Breast epithelium (tissue), 4 donors: ENCODE measurements around the gene PDZD2. TPM values are rescaled to one million over a fixed set of nuclear protein-coding genes. Genes with fewer than 3 reads are reported as not detected.

Source experiments
- DNase-seq, 2 donors: peaks; one replicate each; pipeline ENCODE4 v3.0.0-alpha.2; 2019; ENCODE audit warnings: low spot score in 2 of 2
- H3K27ac ChIP-seq, 2 donors: fragments of 200-600 bp; sonication (generic) in 1 of 2; one replicate each; pipeline ENCODE4 v1.5.1; 2016 to 2019; ENCODE audit warnings: mild to moderate bottlenecking in 1 of 2
- H3K27me3 ChIP-seq, 2 donors: fragments of 200-600 bp; sonication (generic) in 1 of 2; one replicate each; pipeline versions ENCODE4 v1.5.1 to v1.6.0; 2017 to 2019; ENCODE audit warnings: control low read depth in 1 of 2, mild to moderate bottlenecking in 1 of 2
- H3K36me3 ChIP-seq: fragments of 200-600 bp; one replicate; pipeline ENCODE4 v1.5.1; 2019
- H3K4me1 ChIP-seq, 2 donors: fragments of 200-600 bp; sonication (generic); one replicate each; pipeline ENCODE4 v1.5.1; 2016 to 2019; ENCODE audit warnings: control low read depth in 1 of 2
- H3K4me3 ChIP-seq, 3 donors: fragments of 200-600 bp; sonication (generic); 1 replicate in 2 of 3; 2 replicates in 1 of 3; pipeline ENCODE4 v1.5.1; 2016 to 2019; ENCODE audit warnings: mild to moderate bottlenecking in 3 of 3, moderate library complexity in 2 of 3
- H3K9me3 ChIP-seq, 2 donors: fragments of 200-600 bp; sonication (generic) in 1 of 2; one replicate each; pipeline ENCODE4 v1.5.1; 2016 to 2019; ENCODE audit warnings: control low read depth in 1 of 2
- CTCF ChIP-seq, 3 donors: fragments of 450-650 bp; IDR thresholded peaks; one replicate each; pipeline ENCODE4 v1.5.1; 2016 to 2017; ENCODE audit warnings: antibody characterized with exemption in 3 of 3, mild to moderate bottlenecking in 3 of 3, moderate library complexity in 3 of 3
- POLR2A ChIP-seq: fragments of 450-650 bp; IDR thresholded peaks from one replicate; pipeline ENCODE4 v1.6.1; 2016; ENCODE audit warnings: antibody characterized with exemption, mild to moderate bottlenecking, moderate library complexity
- POLR2AphosphoS5 ChIP-seq, 3 donors: sonication (generic); formaldehyde crosslinking; IDR thresholded peaks; one replicate each; pipeline ENCODE4 v1.6.1; 2017; ENCODE audit warnings: antibody characterized with exemption in 3 of 3
- intact Hi-C: fragments of 100-400 bp; cut with DNase I; formaldehyde crosslinking; loops from one replicate; pipeline ENCODE4 v1.15.1; 2023; ENCODE audit warnings: low total_unique reads
- total RNA-seq, 3 donors: library from RNA; depleted of rRNA; stranded (reverse); fragments of >200 nt; gene quantifications; one replicate each; pipeline ENCODE4 v1.1.0, GENCODE V29; 2016

Gene PDZD2
- total RNA-seq, 3 donors from 2014 or later: 16.8 to 23.3 (median 17.7) TPM

GRCh38 chr5:31776976-31777651 is 138.2 kb downstream of the PDZD2 start:
- intact Hi-C loops: no loop called here
- H3K36me3 ChIP-seq: no peaks in the 10 kb centered on the region
- H3K9me3 ChIP-seq: no peaks in the 10 kb centered on the region
- no peaks in the 10 kb centered on the region for H3K4me1 ChIP-seq
- H3K27ac ChIP-seq: no peak overlapping the region
- no peak overlapping the region for H3K4me3 ChIP-seq
- no peaks in the 10 kb centered on the region for H3K27me3 ChIP-seq
- no peak for TF ChIP-seq POLR2AphosphoS5 (IDR thresholded peaks at IDR 0.05)
- no peak for TF ChIP-seq CTCF (IDR thresholded peaks at IDR 0.05)
- no peak for TF ChIP-seq POLR2A
- DNase-seq: no peak

GRCh38 chr5:31781772-31782171 is 142.8 kb downstream of the PDZD2 start:
- Histone ChIP-seq H3K36me3 (no peaks in the 10 kb centered on the region), H3K4me3 (no peak overlapping the region), H3K9me3 (no peaks in the 10 kb centered on the region), H3K4me1 (no peaks in the 10 kb centered on the region), H3K27ac (no peak overlapping the region), H3K27me3 (no peaks in the 10 kb centered on the region)
- TF ChIP-seq CTCF (IDR thresholded peaks at IDR 0.05) (no peak), POLR2A (no peak), POLR2AphosphoS5 (IDR thresholded peaks at IDR 0.05) (no peak)
- no peak for DNase-seq
- intact Hi-C loops: no loop called here

GRCh38 chr5:31783086-31783645 is 144.2 kb downstream of the PDZD2 start:
- DNase-seq: no peak
- Histone ChIP-seq H3K27ac (no peak overlapping the region), H3K4me1 (no peaks in the 10 kb centered on the region), H3K9me3 (no peaks in the 10 kb centered on the region), H3K36me3 (no peaks in the 10 kb centered on the region), H3K27me3 (no peaks in the 10 kb centered on the region), H3K4me3 (no peak overlapping the region)
- TF ChIP-seq POLR2AphosphoS5 (IDR thresholded peaks at IDR 0.05) (no peak), POLR2A (no peak), CTCF (IDR thresholded peaks at IDR 0.05) (no peak)
- intact Hi-C loops: no loop called here

- intact Hi-C loops: no loop called here
- H3K4me1 ChIP-seq: no peaks in the 10 kb centered on the region
- H3K9me3 ChIP-seq: no peaks in the 10 kb centered on the region
- no peak for DNase-seq
- H3K27me3 ChIP-seq: no peaks in the 10 kb centered on the region
- TF ChIP-seq CTCF (IDR thresholded peaks at IDR 0.05): no peak
- no peak for TF ChIP-seq POLR2A
- no peak for TF ChIP-seq POLR2AphosphoS5 (IDR thresholded peaks at IDR 0.05)
- no peak overlapping the region for H3K4me3 ChIP-seq
- no peak overlapping the region for H3K27ac ChIP-seq
- H3K36me3 ChIP-seq: no peaks in the 10 kb centered on the region
Observed at GRCh38 chr5:31783731-31784130, 144.8 kb downstream of the PDZD2 start.

- Histone ChIP-seq H3K27me3 (no peaks in the 10 kb centered on the region), H3K27ac (no peak overlapping the region), H3K4me1 (no peaks in the 10 kb centered on the region), H3K9me3 (no peaks in the 10 kb centered on the region), H3K4me3 (no peak overlapping the region), H3K36me3 (no peaks in the 10 kb centered on the region)
- no peak for DNase-seq
- intact Hi-C loops: no loop called here
- TF ChIP-seq CTCF (IDR thresholded peaks at IDR 0.05): no peak
- TF ChIP-seq POLR2AphosphoS5 (IDR thresholded peaks at IDR 0.05): no peak
- no peak for TF ChIP-seq POLR2A
Observed at GRCh38 chr5:31786090-31786631, 147.2 kb downstream of the PDZD2 start.
